ENCODE results near the gene LEPR. TPM values are rescaled to one million over a fixed set of nuclear protein-coding genes. Genes with fewer than 3 reads are reported as not detected.

LEPR gene
- total and polyA plus RNA-seq, 5 donors from 2014 or later = 2.3 to 3.2 (median 2.8) TPM

DNA sequence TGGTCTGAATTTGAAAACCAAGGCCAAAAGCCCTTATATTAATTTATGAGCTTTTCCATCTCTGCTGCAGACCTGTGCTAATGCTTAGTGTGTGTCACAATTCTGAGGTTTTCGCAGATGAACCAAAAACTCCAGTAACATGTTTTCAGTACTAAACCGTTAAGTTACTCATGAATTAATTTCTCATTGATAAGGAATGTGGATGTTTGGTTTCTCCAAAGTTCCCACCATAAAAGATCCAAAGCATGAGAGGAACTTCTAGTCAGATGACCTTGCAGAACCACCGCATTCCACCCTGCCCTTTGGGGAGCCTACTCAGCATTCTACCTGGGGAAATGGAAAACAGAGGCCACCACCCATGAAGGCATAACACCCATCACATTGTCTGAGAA, 7.5 kb upstream of the LEPR start:
- Mint-ChIP-seq H3K27ac (no peak overlapping the region), H3K4me1 (no peaks in the 10 kb centered on the region), H3K36me3 (no peaks in the 10 kb centered on the region), H3K4me3 (no peak overlapping the region), H3K27me3 (peaks cover 18% of the 10 kb centered on the region), H3K9me3 (peaks cover 0 to 3% (median 0%) of the 10 kb centered on the region in 7 donors)
- Histone ChIP-seq H3K9me3 (ENCODE audit: control insufficient read depth in 2 of 2, low read length in 2 of 2) (no peaks in the 10 kb centered on the region), H3K4me3 (ENCODE audit: low read depth, low read length) (no peak overlapping the region), H3K27ac (ENCODE audit: insufficient read depth, low read length, poor library complexity, severe bottlenecking) (no peak overlapping the region), H3K4me1 (ENCODE audit: control insufficient read depth, insufficient read depth, low read length, poor library complexity, severe bottlenecking) (no peaks in the 10 kb centered on the region), H3K27me3 (ENCODE audit: control insufficient read depth, insufficient read depth, low read length) (peaks cover 13% of the 10 kb centered on the region), H3K36me3 (ENCODE audit: control insufficient read depth, insufficient read depth, low read length) (no peaks in the 10 kb centered on the region)
- no peak for ATAC-seq (ENCODE audit: low read depth in 2 of 2)
- no peak for DNase-seq

DNA sequence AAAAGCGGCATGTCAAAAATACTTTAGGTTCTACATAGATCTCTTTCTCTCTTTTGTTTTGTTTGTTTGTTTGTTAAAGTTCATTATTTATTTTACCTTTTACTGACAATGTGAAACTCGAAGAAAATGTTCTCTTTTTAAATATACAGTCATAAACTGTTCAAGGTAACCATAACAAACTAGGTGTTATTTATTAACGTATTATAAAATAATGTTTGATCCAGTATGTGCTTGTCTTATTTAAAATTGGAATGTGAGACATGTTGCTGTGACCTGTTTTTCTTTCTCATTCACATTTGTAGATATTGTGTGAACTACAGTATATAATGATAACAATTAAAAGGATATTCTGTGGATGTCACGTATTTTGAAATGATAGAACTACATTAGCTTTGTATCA, 5.9 kb upstream of the LEPR start:
- DNase-seq = no peak
- Mint-ChIP-seq H3K36me3 (no peaks in the 10 kb centered on the region), H3K9me3 (peaks cover 0 to 3% (median 0%) of the 10 kb centered on the region in 7 donors), H3K4me1 (peaks cover 1 to 10% (median 8%) of the 10 kb centered on the region in 4 donors), H3K27me3 (peaks cover 18% of the 10 kb centered on the region), H3K4me3 (no peak overlapping the region), H3K27ac (no peak overlapping the region)
- no peak for ATAC-seq (ENCODE audit: low read depth in 2 of 2)
- Histone ChIP-seq H3K27ac (ENCODE audit: insufficient read depth, low read length, poor library complexity, severe bottlenecking) (no peak overlapping the region), H3K4me1 (ENCODE audit: control insufficient read depth, insufficient read depth, low read length, poor library complexity, severe bottlenecking) (peaks cover 2% of the 10 kb centered on the region), H3K9me3 (ENCODE audit: control insufficient read depth in 2 of 2, low read length in 2 of 2) (no peaks in the 10 kb centered on the region), H3K4me3 (ENCODE audit: low read depth, low read length) (no peak overlapping the region), H3K27me3 (ENCODE audit: control insufficient read depth, insufficient read depth, low read length) (peaks cover 9% of the 10 kb centered on the region), H3K36me3 (ENCODE audit: control insufficient read depth, insufficient read depth, low read length) (no peaks in the 10 kb centered on the region)

DNA sequence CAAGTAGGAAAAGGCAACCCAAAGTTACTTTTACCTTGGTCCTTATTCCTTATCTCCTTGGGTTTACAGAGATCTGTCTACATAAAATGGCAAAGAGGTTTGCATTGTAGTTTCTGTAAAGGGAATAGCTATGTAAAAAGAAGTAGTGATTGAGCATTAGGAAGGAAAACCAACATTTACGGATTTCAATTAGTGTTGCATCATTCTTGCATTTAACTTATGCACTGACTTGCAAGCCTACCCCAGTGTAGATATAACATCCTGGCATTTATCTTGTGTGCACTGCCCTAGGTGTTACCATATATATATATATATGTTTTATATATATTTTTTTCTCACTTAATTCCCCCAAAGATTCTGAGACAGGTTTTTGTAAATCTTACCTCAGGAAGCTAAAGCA, 3.7 kb upstream of the LEPR start:
- Mint-ChIP-seq H3K27ac (no peak overlapping the region), H3K4me1 (peaks cover 4 to 18% (median 11%) of the 10 kb centered on the region in 4 donors), H3K9me3 (peaks cover 0 to 3% (median 0%) of the 10 kb centered on the region in 7 donors), H3K4me3 (no peak overlapping the region), H3K27me3 (peaks cover 7% of the 10 kb centered on the region), H3K36me3 (no peaks in the 10 kb centered on the region)
- Histone ChIP-seq H3K4me3 (ENCODE audit: low read depth, low read length) (no peak overlapping the region), H3K9me3 (ENCODE audit: control insufficient read depth in 2 of 2, low read length in 2 of 2) (no peaks in the 10 kb centered on the region), H3K27ac (ENCODE audit: insufficient read depth, low read length, poor library complexity, severe bottlenecking) (no peak overlapping the region), H3K4me1 (ENCODE audit: control insufficient read depth, insufficient read depth, low read length, poor library complexity, severe bottlenecking) (peaks cover 11% of the 10 kb centered on the region), H3K27me3 (ENCODE audit: control insufficient read depth, insufficient read depth, low read length) (peaks cover 5% of the 10 kb centered on the region), H3K36me3 (ENCODE audit: control insufficient read depth, insufficient read depth, low read length) (no peaks in the 10 kb centered on the region)
- no peak for ATAC-seq (ENCODE audit: low read depth in 2 of 2)
- DNase-seq = no peak

DNA sequence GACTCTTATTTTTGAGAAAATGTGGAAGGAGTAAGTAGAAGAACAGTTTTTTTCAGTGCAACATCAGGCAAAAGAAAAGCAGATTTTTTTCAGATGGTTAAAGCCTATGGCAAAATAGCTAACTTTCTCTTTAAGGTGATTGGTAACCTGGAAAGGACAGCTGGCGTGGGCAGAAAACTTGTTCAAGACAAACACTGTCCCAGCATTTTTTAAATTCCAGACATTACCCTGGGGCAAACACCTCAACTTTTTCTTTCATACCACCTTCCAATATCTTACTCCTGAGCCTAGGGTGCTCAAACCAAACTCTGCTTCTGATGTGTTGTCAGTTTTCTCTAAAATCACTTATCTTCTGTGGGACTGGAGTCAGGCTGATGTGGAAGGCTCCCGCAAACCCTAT, 2.7 kb upstream of the LEPR start:
- H3K4me1 ChIP-seq (ENCODE audit: control insufficient read depth, insufficient read depth, low read length, poor library complexity, severe bottlenecking) = peaks cover 20% of the 10 kb centered on the region
- Mint-ChIP-seq H3K9me3 (no peaks in the 10 kb centered on the region), H3K27ac (no peak overlapping the region), H3K27me3 (no peaks in the 10 kb centered on the region), H3K4me3 (peak overlapping the region in 1 of 4 donors; percentile 27), H3K36me3 (no peaks in the 10 kb centered on the region), H3K4me1 (peaks cover 4 to 18% (median 11%) of the 10 kb centered on the region in 4 donors)
- ATAC-seq (ENCODE audit: low read depth in 2 of 2) (no peak), DNase-seq (no peak)
- no peak overlapping the region for H3K4me3 ChIP-seq (ENCODE audit: low read depth, low read length)
- no peak overlapping the region for H3K27ac ChIP-seq (ENCODE audit: insufficient read depth, low read length, poor library complexity, severe bottlenecking)
- H3K36me3 ChIP-seq (ENCODE audit: control insufficient read depth, insufficient read depth, low read length) = no peaks in the 10 kb centered on the region
- peaks cover 3% of the 10 kb centered on the region for H3K27me3 ChIP-seq (ENCODE audit: control insufficient read depth, insufficient read depth, low read length)
- H3K9me3 ChIP-seq (ENCODE audit: control insufficient read depth in 2 of 2, low read length in 2 of 2) = no peaks in the 10 kb centered on the region

DNA sequence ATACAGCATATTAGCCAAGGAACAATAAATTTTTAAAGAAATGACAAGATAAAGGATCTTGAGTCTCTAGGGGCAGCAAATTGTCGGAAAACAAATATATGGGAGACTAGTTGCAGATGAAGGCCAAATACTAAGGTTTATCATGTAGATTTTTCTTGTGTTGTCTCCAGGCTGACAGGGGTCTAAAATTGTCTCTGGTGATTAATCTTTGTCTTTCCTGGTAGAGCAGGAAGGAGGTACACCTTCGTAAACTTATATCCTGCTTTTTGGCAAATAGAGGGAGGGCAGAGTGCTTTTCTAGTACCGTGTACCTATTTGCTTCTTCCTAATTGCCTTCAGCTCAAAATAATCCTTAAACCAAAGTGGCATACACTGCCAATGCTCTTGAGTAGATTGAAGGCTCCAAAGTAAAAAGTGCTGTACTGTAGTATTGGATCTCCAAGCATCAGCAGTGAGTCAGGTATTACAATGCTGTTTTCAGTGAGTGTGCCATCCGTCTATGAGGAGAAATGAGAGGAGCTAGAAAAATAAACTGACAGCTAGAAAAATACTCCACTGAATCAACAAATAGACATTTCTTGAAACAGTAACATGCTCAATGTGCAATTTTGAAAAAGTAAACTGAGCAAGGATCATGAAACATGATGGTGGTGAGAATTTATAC, 1.8 kb upstream of the LEPR start:
- Mint-ChIP-seq H3K27ac (peak overlapping the region in 2 of 3 donors; percentile 21 to 93), H3K9me3 (no peaks in the 10 kb centered on the region), H3K4me3 (no peak overlapping the region), H3K27me3 (no peaks in the 10 kb centered on the region), H3K4me1 (peaks cover 5 to 18% (median 12%) of the 10 kb centered on the region in 4 donors), H3K36me3 (no peaks in the 10 kb centered on the region)
- ATAC-seq (ENCODE audit: low read depth in 2 of 2) = no peak
- Histone ChIP-seq H3K27me3 (ENCODE audit: control insufficient read depth, insufficient read depth, low read length) (peaks cover 3% of the 10 kb centered on the region), H3K4me3 (ENCODE audit: low read depth, low read length) (peak overlapping the region; percentile 86), H3K36me3 (ENCODE audit: control insufficient read depth, insufficient read depth, low read length) (no peaks in the 10 kb centered on the region), H3K4me1 (ENCODE audit: control insufficient read depth, insufficient read depth, low read length, poor library complexity, severe bottlenecking) (peaks cover 20% of the 10 kb centered on the region), H3K27ac (ENCODE audit: insufficient read depth, low read length, poor library complexity, severe bottlenecking) (peak overlapping the region; percentile 80), H3K9me3 (ENCODE audit: control insufficient read depth in 2 of 2, low read length in 2 of 2) (no peaks in the 10 kb centered on the region)
- no peak for DNase-seq

DNA sequence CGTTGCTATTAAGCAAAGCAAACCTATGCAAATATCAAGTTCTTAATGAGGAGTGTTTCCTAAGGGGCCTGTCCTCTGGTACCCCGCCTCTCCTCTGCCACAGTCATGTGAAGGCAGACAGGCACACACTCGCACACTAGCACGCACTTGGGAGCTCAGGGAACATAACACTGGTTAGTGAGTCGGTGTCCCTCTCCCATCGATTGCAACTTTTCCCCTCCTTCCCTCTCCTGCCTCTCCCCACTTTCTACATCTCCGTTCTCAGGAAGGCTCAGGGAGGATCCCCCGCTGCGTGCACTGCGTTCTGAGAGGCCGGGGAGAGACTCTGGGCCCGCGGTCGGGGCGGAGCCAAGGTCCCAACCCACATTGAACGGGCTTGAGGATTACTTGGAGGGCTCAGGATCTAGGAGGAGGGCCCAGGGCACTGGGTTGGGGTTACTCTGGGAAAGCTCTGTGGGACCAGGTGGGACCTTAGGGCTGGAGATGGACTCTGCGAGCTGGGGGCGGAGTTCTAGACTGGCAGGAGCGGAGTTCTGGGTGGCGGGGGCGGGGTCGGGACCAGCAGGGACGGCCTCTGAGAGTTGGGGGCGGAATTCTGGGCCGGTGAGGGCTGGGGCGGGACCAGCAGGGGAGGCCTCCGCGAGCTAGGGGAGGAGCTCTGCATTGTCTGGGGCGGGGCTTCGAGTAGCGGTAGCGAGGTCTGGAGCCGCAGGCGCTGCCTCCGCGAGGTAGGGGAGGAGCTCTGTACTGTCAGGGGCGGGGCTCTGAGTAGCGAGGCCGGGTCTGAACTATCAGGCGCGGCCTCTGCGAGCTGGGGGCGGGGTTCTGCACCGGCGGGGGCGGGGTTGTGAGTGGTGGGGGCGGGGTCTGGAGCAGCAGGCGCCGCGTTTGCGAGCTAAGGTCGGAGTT, 533 bp upstream of the LEPR start:
- H3K36me3 ChIP-seq (ENCODE audit: control insufficient read depth, insufficient read depth, low read length) = no peaks in the 10 kb centered on the region
- Mint-ChIP-seq H3K27ac (peak overlapping the region; percentile 93 to 98 (median 96)), H3K9me3 (no peaks in the 10 kb centered on the region), H3K4me1 (peaks cover 15 to 24% (median 16%) of the 10 kb centered on the region in 4 donors), H3K36me3 (no peaks in the 10 kb centered on the region), H3K27me3 (no peaks in the 10 kb centered on the region), H3K4me3 (no peak overlapping the region)
- H3K9me3 ChIP-seq (ENCODE audit: control insufficient read depth in 2 of 2, low read length in 2 of 2) = no peaks in the 10 kb centered on the region
- peak; percentile 98 for DNase-seq
- peaks cover 20% of the 10 kb centered on the region for H3K4me1 ChIP-seq (ENCODE audit: control insufficient read depth, insufficient read depth, low read length, poor library complexity, severe bottlenecking)
- peak overlapping the region; percentile 86 for H3K4me3 ChIP-seq (ENCODE audit: low read depth, low read length)
- peak overlapping the region; percentile 80 for H3K27ac ChIP-seq (ENCODE audit: insufficient read depth, low read length, poor library complexity, severe bottlenecking)
- peaks cover 3% of the 10 kb centered on the region for H3K27me3 ChIP-seq (ENCODE audit: control insufficient read depth, insufficient read depth, low read length)
- peak; percentile 91 to 92 for ATAC-seq (ENCODE audit: low read depth in 2 of 2)

DNA sequence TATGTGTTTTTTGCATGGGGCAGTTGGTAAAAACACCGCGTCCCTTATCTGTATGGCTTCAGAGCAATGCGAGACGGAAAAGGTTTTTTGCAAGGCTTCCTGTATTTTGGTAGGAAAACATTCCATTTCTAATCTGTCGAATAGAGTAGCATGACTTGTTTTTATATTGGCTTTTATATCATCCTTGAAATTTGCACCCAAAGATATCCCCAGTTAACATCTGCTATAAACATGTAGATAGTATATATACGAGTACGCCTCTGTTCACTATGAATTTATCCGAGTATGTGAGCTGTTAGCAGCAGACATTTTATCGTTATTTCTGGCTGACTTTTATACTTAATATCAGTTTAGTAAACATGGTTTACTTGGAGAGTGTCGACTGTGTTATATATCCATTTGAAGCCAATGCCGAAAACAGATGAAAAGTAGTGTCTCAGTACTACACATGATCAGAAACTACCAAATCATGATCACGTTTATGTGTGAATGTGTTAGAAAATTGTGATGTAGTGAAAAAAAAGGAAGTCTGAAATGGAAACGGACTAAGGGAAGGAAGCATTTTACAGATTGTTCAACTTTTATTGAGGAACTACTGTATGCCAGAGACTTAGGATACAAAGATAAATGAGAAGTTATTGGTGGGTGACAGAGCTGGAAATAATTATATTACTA, 1.0 kb downstream of the LEPR start:
- no peak overlapping the region for H3K27ac Mint-ChIP-seq
- no peaks in the 10 kb centered on the region for H3K9me3 Mint-ChIP-seq
- no peak for ATAC-seq (ENCODE audit: low read depth in 2 of 2)
- no peaks in the 10 kb centered on the region for H3K27me3 Mint-ChIP-seq
- Histone ChIP-seq H3K9me3 (ENCODE audit: control insufficient read depth in 2 of 2, low read length in 2 of 2) (no peaks in the 10 kb centered on the region), H3K36me3 (ENCODE audit: control insufficient read depth, insufficient read depth, low read length) (peaks cover 12% of the 10 kb centered on the region), H3K4me1 (ENCODE audit: control insufficient read depth, insufficient read depth, low read length, poor library complexity, severe bottlenecking) (peaks cover 20% of the 10 kb centered on the region), H3K4me3 (ENCODE audit: low read depth, low read length) (peak overlapping the region; percentile 84), H3K27ac (ENCODE audit: insufficient read depth, low read length, poor library complexity, severe bottlenecking) (no peak overlapping the region), H3K27me3 (ENCODE audit: control insufficient read depth, insufficient read depth, low read length) (peaks cover under 1% of the 10 kb centered on the region)
- no peak overlapping the region for H3K4me3 Mint-ChIP-seq
- H3K4me1 Mint-ChIP-seq = peaks cover 15 to 27% (median 17%) of the 10 kb centered on the region in 4 donors
- peaks cover 13% of the 10 kb centered on the region for H3K36me3 Mint-ChIP-seq
- DNase-seq = peak in 1 of 3 donors; percentile 23
